Common myeloid progenitor, CD34-positive (primary cell): Measurements from ENCODE around the gene PRKACB. TPM values are rescaled to one million over a fixed set of nuclear protein-coding genes. Genes with fewer than 3 reads are reported as not detected.
"Not testable (repeated sequence)": the region's sequence is repeated elsewhere in the genome, so short reads cannot be mapped to it uniquely, and the experiment has no call there.

ENCODE experiments used
- CTCF ChIA-PET: fragments of 350-600 bp; sonication (Branson Sonifier 250); formaldehyde crosslinking; loops from one replicate; lab custom pipeline; 2021; ENCODE audit warnings: antibody characterized with exemption; lab: Charles Lee
- POLR2A ChIA-PET: fragments of 350-600 bp; sonication (Branson Sonifier 250); formaldehyde crosslinking; loops from one replicate; lab custom pipeline; 2021; ENCODE audit warnings: antibody characterized with exemption; lab: Charles Lee
- DNase-seq, 3 donors: peaks; one replicate each; pipeline versions ENCODE4 v3.0.0 to v3.0.0-alpha.2; 2013
- H3K27ac ChIP-seq, 2 experiments: 1 replicate in 1 of 2; 2 replicates in 1 of 2; pipeline ENCODE4 v1.7.0; 2013; ENCODE audit warnings: inconsistent platforms in 2 of 2, low read length in 2 of 2, mild to moderate bottlenecking in 2 of 2, low read depth in 1 of 2, moderate library complexity in 1 of 2; ENCODE audit not compliant: severe bottlenecking in 2 of 2, insufficient read depth in 1 of 2, poor library complexity in 1 of 2
- H3K27me3 ChIP-seq, 5 experiments: replicated peaks in 2 of 5; 1 replicate in 3 of 5; 2 replicates in 2 of 5; pipeline versions ENCODE4 v1.6.1 to v1.7.0; 2013; ENCODE audit warnings: low read length in 4 of 5, mild to moderate bottlenecking in 2 of 5, moderate library complexity in 2 of 5, inconsistent platforms in 1 of 5; ENCODE audit not compliant: insufficient read depth in 5 of 5, control insufficient read depth in 4 of 5
- H3K36me3 ChIP-seq, 4 experiments: 1 replicate in 2 of 4; 2 replicates in 2 of 4; pipeline versions ENCODE4 v1.6.1 to v1.7.0; 2013; ENCODE audit warnings: low read length in 3 of 4, control low read depth in 1 of 4, mild to moderate bottlenecking in 1 of 4; ENCODE audit not compliant: control insufficient read depth in 4 of 4, insufficient read depth in 4 of 4
- H3K4me1 ChIP-seq, 4 experiments: 1 replicate in 3 of 4; 2 replicates in 1 of 4; pipeline versions ENCODE4 v1.6.1 to v1.7.1; 2013; ENCODE audit warnings: low read length in 3 of 4, mild to moderate bottlenecking in 3 of 4, control low read depth in 1 of 4, inconsistent platforms in 1 of 4, moderate library complexity in 1 of 4; ENCODE audit not compliant: control insufficient read depth in 4 of 4, insufficient read depth in 4 of 4; ENCODE audit errors: control extremely low read depth in 1 of 4
- H3K4me3 ChIP-seq, 7 experiments: 1 replicate in 4 of 7; 2 replicates in 3 of 7; pipeline versions ENCODE4 v1.5.1 to v1.7.0; 2013; ENCODE audit warnings: mild to moderate bottlenecking in 7 of 7, low read length in 6 of 7, moderate library complexity in 6 of 7, inconsistent platforms in 2 of 7, low read depth in 2 of 7, control low read depth in 1 of 7; ENCODE audit not compliant: insufficient read depth in 4 of 7, control insufficient read depth in 1 of 7; ENCODE audit errors: extremely low read depth in 1 of 7
- H3K9me3 ChIP-seq, 5 experiments: 1 replicate in 4 of 5; 2 replicates in 1 of 5; pipeline versions ENCODE4 v1.6.1 to v1.7.1; 2013; ENCODE audit warnings: low read length in 4 of 5, mild to moderate bottlenecking in 2 of 5, inconsistent platforms in 1 of 5, low read depth in 1 of 5, moderate library complexity in 1 of 5; ENCODE audit not compliant: control insufficient read depth in 4 of 5, insufficient read depth in 2 of 5; ENCODE audit errors: control extremely low read depth in 1 of 5
- WGBS: methylation state at CpG from one replicate; pipeline ENCODE4 v1.1.5; 2013; ENCODE audit not compliant: insufficient coverage; 5-methylcytosine and 5-hydroxymethylcytosine counted together
- polyA plus RNA-seq: library from polyadenylated mRNA; unstranded; fragments of 120-200 nt; gene quantifications from one replicate; pipeline ENCODE4 v1.2.1, GENCODE V29; 2013

PRKACB gene
- 156 TPM for polyA plus RNA-seq

GRCh38 chr1:84143796-84144565 lies at the start of gene PRKACB:
Gene PRKACB (plus strand): TSS chr1:84144271. CDS start chr1:84144362, 91 bp downstream.
- Histone ChIP-seq H3K27ac (peak within 1 kb of the TSS; percentile 97), H3K36me3 (peaks cover 0 to 2% (median 0%) of the 10 kb centered on the region in 4 experiments), H3K4me3 (peak within 1 kb of the TSS in 6 of 7 experiments; percentile 64 to 99 (median 80)), H3K27me3 (no peaks in the 10 kb centered on the region), H3K9me3 (peaks cover 0 to under 1% (median under 1%) of the 10 kb centered on the region in 5 experiments), H3K4me1 (peaks cover 12 to 51% (median 42%) of the 10 kb centered on the region in 4 experiments)
- CTCF ChIA-PET: interaction anchor here (0.6 to 13.6 kb wide), 27 partner anchors 9 to 791 kb away, joined by 3 to 156 read pairs (median 4); no protein-coding TSS in a partner anchor
- POLR2A ChIA-PET: interaction anchor here (0.6 to 2.1 kb wide), 7 partner anchors 37 to 362 kb away, joined by 3 to 7 read pairs (median 5); partner anchors contain the start of genes GNG5 and SPATA1
- no CpG with 5 or more reads among the region's 2 CpGs for WGBS
- peak; percentile 78 to 93 (median 86) for DNase-seq

GRCh38 chr1:84095308-84095707 lies 48.8 kb upstream of the PRKACB start:
- Histone ChIP-seq H3K9me3 (peaks cover 0 to 17% (median 0%) of the 10 kb centered on the region in 5 experiments), H3K4me3 (no peak overlapping the region), H3K36me3 (peaks cover 0 to 3% (median 1%) of the 10 kb centered on the region in 4 experiments), H3K27me3 (no peaks in the 10 kb centered on the region), H3K27ac (no peak overlapping the region), H3K4me1 (peaks cover 0 to 6% (median 0%) of the 10 kb centered on the region in 4 experiments)
- ChIA-PET POLR2A (no interaction called here), CTCF (no interaction called here)
- peak in 1 of 3 donors; percentile 33 for DNase-seq

- peaks cover 0 to 3% (median 0%) of the 10 kb centered on the region in 4 experiments for H3K4me1 ChIP-seq
- peaks cover 0 to 3% (median 1%) of the 10 kb centered on the region in 4 experiments for H3K36me3 ChIP-seq
- H3K27me3 ChIP-seq: no peaks in the 10 kb centered on the region
- DNase-seq: no peak
- H3K27ac ChIP-seq: no peak overlapping the region
- ChIA-PET CTCF (interaction anchor here (0.7 kb wide), 1 partner anchor 600 kb away, joined by 3 read pairs; no protein-coding TSS in a partner anchor), POLR2A (no interaction called here)
- no peak overlapping the region for H3K4me3 ChIP-seq
- peaks cover 0 to 17% (median 0%) of the 10 kb centered on the region in 5 experiments for H3K9me3 ChIP-seq
These were observed 47.9 kb upstream of the PRKACB start for GRCh38 chr1:84096176-84096575.

- Histone ChIP-seq H3K36me3 (peaks cover 0 to 3% (median 1%) of the 10 kb centered on the region in 4 experiments), H3K27me3 (no peaks in the 10 kb centered on the region), H3K9me3 (peaks cover 0 to 14% (median 0%) of the 10 kb centered on the region in 5 experiments), H3K27ac (no peak overlapping the region), H3K4me3 (no peak overlapping the region), H3K4me1 (peaks cover 0 to 7% (median 3%) of the 10 kb centered on the region in 4 experiments)
- DNase-seq: no peak
- no CpG with 5 or more reads among the region's 1 CpG for WGBS
- ChIA-PET POLR2A (no interaction called here), CTCF (interaction anchor here (1.5 kb wide), 1 partner anchor 169 kb away, joined by 3 read pairs; no protein-coding TSS in a partner anchor)
These were observed 42.9 kb upstream of the PRKACB start for GRCh38 chr1:84101204-84101603.

GRCh38 chr1:84103197-84103992 lies 40.7 kb upstream of the PRKACB start:
- peaks cover 0 to 7% (median 3%) of the 10 kb centered on the region in 4 experiments for H3K4me1 ChIP-seq
- no peak overlapping the region for H3K4me3 ChIP-seq
- H3K9me3 ChIP-seq: peaks cover 0 to 5% (median 3%) of the 10 kb centered on the region in 5 experiments
- peak overlapping the region in 1 of 2 experiments; percentile 62 for H3K27ac ChIP-seq
- ChIA-PET POLR2A (interaction anchor here (0.6 kb wide), 1 partner anchor 26 kb away, joined by 3 read pairs; no protein-coding TSS in a partner anchor), CTCF (interaction anchor here (1.3 to 2.0 kb wide), 2 partner anchors 19 to 171 kb away, joined by 3 to 5 read pairs; no protein-coding TSS in a partner anchor)
- H3K27me3 ChIP-seq: no peaks in the 10 kb centered on the region
- 100% methylated on average over 2 of the region's 3 CpGs for WGBS
- H3K36me3 ChIP-seq: no peaks in the 10 kb centered on the region
- DNase-seq: peak; percentile 74 to 95 (median 91)

- H3K9me3 ChIP-seq, POLR2A ChIA-PET, H3K4me1 ChIP-seq, H3K27ac ChIP-seq, H3K36me3 ChIP-seq, CTCF ChIA-PET, DNase-seq, H3K27me3 ChIP-seq, H3K4me3 ChIP-seq: not testable (repeated sequence)
- WGBS: no CpG with 5 or more reads among the region's 1 CpG
These were observed 36.5 kb upstream of the PRKACB start for GRCh38 chr1:84107538-84107937.
